Calu3 (cell line): ENCODE data around the gene B3GALNT2. TPM values are rescaled to one million over a fixed set of nuclear protein-coding genes. Genes with fewer than 3 reads are reported as not detected.
A peak's percentile ranks its signal among the peaks of the same experiment; 100 is the strongest.

Source experiments
- BruUV-seq: library from RNA; stranded (reverse); fragments of 400-500 nt; replicated peaks from 2 replicates; lab custom pipeline; 2021; lab: Mats Ljungman, UMichigan
- CTCF ChIA-PET: fragments of 300-600 bp; sonication (Branson Sonifier 250); formaldehyde crosslinking; loops from one replicate; lab custom pipeline; 2022; ENCODE audit warnings: antibody characterized with exemption; lab: Charles Lee
- DNase-seq: peaks from one replicate; pipeline ENCODE4 v3.0.0; 2022
- H3K27ac Mint-ChIP-seq: one replicate; pipeline ENCODE4 v1.8.0; 2022; ENCODE audit warnings: mixed read lengths; ENCODE audit not compliant: unreplicated experiment
- H3K27me3 Mint-ChIP-seq: one replicate; pipeline ENCODE4 v1.8.0; 2022; ENCODE audit warnings: mixed read lengths; ENCODE audit not compliant: unreplicated experiment
- H3K36me3 Mint-ChIP-seq: one replicate; pipeline ENCODE4 v1.8.0; 2022; ENCODE audit warnings: mild to moderate bottlenecking, moderate library complexity, mixed read lengths; ENCODE audit not compliant: insufficient read depth, unreplicated experiment
- H3K4me1 Mint-ChIP-seq: one replicate; pipeline ENCODE4 v1.8.0; 2022; ENCODE audit warnings: mild to moderate bottlenecking, low read depth, mixed read lengths; ENCODE audit not compliant: unreplicated experiment
- H3K4me3 Mint-ChIP-seq: one replicate; pipeline ENCODE4 v1.8.0; 2022; ENCODE audit warnings: mild to moderate bottlenecking, low read depth, moderate library complexity, mixed read lengths; ENCODE audit not compliant: unreplicated experiment
- H3K9me3 Mint-ChIP-seq: one replicate; pipeline ENCODE4 v1.8.0; 2022; ENCODE audit warnings: low read depth, mixed read lengths; ENCODE audit not compliant: unreplicated experiment
- CTCF ChIP-seq: fragments of 200-600 bp; IDR thresholded peaks from one replicate; pipeline ENCODE4 v1.8.0; 2022; ENCODE audit warnings: antibody characterized with exemption; ENCODE audit not compliant: unreplicated experiment
- intact Hi-C: fragments of 100-400 bp; cut with micrococcal nuclease; formaldehyde crosslinking; loops from one replicate; pipeline ENCODE4 v1.10.0; 2022; ENCODE audit not compliant: unreplicated experiment
- total RNA-seq: library from RNA; stranded (reverse); gene quantifications from 2 replicates; pipeline ENCODE4 v1.2.3, GENCODE V29; 2022

The B3GALNT2 gene
- total RNA-seq, 1 experiment from 2014 or later: 35.3 TPM

- peaks cover 11% of the 10 kb centered on the region for H3K36me3 Mint-ChIP-seq
- CTCF ChIA-PET: no interaction called here
- intact Hi-C loops: no loop called here
- no peak for DNase-seq
- no TSS peak for BruUV-seq
- H3K27me3 Mint-ChIP-seq: no peaks in the 10 kb centered on the region
- no peak overlapping the region for H3K4me3 Mint-ChIP-seq
- TF ChIP-seq CTCF: no peak
- H3K27ac Mint-ChIP-seq: no peak overlapping the region
- H3K9me3 Mint-ChIP-seq: no peaks in the 10 kb centered on the region
- H3K4me1 Mint-ChIP-seq: peaks cover 26% of the 10 kb centered on the region
Observed at GRCh38 chr1:235403593-235403992, 100.7 kb downstream of the B3GALNT2 start.

GRCh38 chr1:235402457-235403200, 101.6 kb downstream of the B3GALNT2 start:
- intact Hi-C loops: no loop called here
- BruUV-seq: no TSS peak
- Mint-ChIP-seq H3K4me3 (no peak overlapping the region), H3K9me3 (no peaks in the 10 kb centered on the region), H3K36me3 (peaks cover 11% of the 10 kb centered on the region), H3K27me3 (no peaks in the 10 kb centered on the region), H3K4me1 (peaks cover 18% of the 10 kb centered on the region), H3K27ac (peak overlapping the region; percentile 22)
- CTCF ChIA-PET: interaction anchor here (0.5 kb wide), 1 partner anchor 1069 kb away, joined by 8 read pairs; no protein-coding TSS in a partner anchor
- TF ChIP-seq CTCF: no peak
- no peak for DNase-seq

GRCh38 chr1:235401251-235401650, 103.0 kb downstream of the B3GALNT2 start:
- no peak for TF ChIP-seq CTCF
- DNase-seq: no peak
- intact Hi-C loops: no loop called here
- Mint-ChIP-seq H3K36me3 (peaks cover 11% of the 10 kb centered on the region), H3K9me3 (no peaks in the 10 kb centered on the region), H3K27ac (no peak overlapping the region), H3K27me3 (no peaks in the 10 kb centered on the region), H3K4me1 (peaks cover 18% of the 10 kb centered on the region), H3K4me3 (no peak overlapping the region)
- BruUV-seq: no TSS peak
- CTCF ChIA-PET: no interaction called here

Other genes with a start within 250 kb of the B3GALNT2 start
- 46.3 and 56.6 TPM in 2 replicates for gene ARID4B, start 176.3 kb downstream of the B3GALNT2 start, total RNA-seq
- 40.5 and 45.6 TPM in 2 replicates for gene GGPS1, start 175.9 kb downstream of the B3GALNT2 start, total RNA-seq
- gene TBCE, start 137.0 kb downstream of the B3GALNT2 start, total RNA-seq: 19.0 and 31.3 TPM in 2 replicates
- gene GNG4, start 145.3 kb upstream of the B3GALNT2 start, total RNA-seq: 11.6 and 18.4 TPM in 2 replicates